ENCODE measurements around the gene VWA7.
"Not testable (repeated sequence)": the region's sequence is repeated elsewhere in the genome, so short reads cannot be mapped to it uniquely, and the experiment has no call there.

The VWA7 gene, protein sequence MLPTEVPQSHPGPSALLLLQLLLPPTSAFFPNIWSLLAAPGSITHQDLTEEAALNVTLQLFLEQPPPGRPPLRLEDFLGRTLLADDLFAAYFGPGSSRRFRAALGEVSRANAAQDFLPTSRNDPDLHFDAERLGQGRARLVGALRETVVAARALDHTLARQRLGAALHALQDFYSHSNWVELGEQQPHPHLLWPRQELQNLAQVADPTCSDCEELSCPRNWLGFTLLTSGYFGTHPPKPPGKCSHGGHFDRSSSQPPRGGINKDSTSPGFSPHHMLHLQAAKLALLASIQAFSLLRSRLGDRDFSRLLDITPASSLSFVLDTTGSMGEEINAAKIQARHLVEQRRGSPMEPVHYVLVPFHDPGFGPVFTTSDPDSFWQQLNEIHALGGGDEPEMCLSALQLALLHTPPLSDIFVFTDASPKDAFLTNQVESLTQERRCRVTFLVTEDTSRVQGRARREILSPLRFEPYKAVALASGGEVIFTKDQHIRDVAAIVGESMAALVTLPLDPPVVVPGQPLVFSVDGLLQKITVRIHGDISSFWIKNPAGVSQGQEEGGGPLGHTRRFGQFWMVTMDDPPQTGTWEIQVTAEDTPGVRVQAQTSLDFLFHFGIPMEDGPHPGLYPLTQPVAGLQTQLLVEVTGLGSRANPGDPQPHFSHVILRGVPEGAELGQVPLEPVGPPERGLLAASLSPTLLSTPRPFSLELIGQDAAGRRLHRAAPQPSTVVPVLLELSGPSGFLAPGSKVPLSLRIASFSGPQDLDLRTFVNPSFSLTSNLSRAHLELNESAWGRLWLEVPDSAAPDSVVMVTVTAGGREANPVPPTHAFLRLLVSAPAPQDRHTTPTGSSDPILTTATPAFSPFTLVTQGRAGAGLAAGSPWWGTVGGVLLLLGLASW

DNA sequence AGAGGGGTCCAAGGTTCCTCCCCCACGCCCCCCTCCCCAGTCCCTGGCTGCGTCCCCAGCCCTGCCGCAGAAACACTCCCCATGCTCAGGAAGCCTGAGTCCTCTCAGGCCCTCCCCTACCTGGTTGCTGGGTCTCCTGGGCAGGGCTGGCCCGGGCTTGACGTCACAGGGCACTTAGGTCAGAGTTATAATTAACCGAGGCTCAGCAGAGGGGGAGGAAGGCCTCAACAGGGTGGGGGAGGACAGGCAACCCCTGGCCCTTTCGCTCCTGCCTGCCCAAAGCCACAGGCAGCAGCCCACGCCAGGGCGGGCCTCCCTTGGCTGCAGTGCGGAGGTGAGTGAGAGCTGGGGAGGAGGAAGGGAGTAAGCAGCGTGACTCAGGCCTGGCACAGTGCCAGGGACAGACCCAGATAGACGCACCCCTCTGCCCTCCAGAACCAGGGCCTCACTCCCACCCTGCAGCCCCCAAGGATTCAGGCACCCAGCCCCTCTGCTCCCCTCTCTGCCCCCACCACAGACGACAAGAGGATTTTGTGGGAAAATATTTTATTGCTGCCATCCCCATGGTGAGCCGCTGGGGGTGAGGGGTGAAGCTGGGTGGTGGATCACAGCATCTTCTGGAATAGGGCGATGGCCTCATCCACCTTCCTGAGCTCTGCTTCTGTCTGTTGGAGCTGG lies at the start of gene VWA7:
Gene VWA7 (minus strand): TSS at position 340 of the 678 bp plus-strand sequence. CDS start 549 bp downstream, outside the sequence.
- DNase-seq: peak; percentile 73

DNA sequence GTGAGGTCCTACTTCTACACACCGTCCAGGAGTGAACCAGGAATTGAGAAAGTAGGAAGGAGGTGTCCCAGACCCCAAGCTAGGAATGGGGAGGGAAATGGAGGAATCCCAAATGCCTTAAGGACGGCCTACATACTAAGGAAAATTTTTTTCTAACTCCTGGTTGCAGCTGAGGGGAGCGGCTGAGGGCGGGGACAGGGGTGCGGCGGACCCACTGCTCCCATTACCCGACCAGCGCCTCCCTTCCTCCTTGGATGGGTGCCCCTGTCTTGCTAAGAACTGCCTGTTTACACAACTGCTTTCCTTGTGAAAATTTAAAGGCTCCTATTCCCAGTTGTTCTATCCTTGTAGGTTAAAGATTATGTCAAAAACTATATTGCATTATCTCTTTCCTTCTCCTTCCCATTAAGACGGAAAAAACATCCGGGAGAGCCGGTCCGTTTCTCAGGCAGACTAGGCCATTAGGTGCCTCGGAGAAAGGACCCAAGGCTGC lies 49.7 kb upstream of the VWA7 start:
- peak; percentile 92 for DNase-seq

DNA sequence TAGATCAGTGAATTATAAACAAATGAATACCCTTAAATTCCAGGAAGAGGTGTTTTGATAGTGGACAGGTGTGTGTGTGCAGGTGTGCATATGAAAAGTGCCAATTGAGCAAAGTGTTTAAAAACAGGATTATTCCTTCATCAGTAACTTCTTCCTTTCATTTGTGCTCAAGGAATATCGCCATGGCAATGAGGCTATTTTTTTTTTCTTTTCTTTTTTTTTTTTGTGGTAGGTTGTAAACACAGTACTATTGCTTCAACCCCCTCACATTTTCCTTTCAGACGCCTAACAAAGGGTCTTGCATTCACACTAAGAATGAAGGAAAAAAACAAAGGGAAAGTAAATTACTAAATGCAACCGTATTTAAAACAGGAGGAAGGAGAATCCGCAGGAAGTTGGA lies 48.4 kb upstream of the VWA7 start:
- no peak for DNase-seq

DNA sequence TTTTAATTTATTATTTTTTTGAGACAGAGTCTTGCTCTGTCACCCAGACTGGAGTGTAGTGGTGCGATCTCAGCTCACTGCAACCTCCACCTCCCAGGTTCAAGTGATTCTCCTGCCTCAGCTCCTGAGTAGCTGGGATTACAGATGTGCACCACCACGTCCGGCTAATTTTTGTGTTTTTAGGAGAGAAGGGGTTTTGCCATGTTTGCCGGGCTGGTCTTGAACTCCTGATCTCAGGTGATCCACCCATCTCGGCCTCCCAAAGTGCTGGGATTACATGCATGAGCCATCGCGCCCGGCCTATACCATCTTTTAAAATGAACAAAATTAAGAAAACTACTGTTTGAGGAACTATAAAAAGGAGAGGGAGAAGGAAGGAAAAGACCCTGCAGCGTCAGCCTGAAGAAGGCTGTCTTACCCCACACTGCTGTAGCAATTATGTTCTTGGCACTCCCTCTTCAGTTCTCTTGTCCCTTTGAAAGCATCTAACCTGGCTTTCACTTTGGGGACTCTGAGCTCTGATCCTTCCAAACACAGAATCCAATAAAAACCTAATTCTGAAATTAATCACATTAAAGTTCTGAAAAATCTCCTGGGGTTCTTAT lies 46.6 kb upstream of the VWA7 start:
- DNase-seq: not testable (repeated sequence)

DNA sequence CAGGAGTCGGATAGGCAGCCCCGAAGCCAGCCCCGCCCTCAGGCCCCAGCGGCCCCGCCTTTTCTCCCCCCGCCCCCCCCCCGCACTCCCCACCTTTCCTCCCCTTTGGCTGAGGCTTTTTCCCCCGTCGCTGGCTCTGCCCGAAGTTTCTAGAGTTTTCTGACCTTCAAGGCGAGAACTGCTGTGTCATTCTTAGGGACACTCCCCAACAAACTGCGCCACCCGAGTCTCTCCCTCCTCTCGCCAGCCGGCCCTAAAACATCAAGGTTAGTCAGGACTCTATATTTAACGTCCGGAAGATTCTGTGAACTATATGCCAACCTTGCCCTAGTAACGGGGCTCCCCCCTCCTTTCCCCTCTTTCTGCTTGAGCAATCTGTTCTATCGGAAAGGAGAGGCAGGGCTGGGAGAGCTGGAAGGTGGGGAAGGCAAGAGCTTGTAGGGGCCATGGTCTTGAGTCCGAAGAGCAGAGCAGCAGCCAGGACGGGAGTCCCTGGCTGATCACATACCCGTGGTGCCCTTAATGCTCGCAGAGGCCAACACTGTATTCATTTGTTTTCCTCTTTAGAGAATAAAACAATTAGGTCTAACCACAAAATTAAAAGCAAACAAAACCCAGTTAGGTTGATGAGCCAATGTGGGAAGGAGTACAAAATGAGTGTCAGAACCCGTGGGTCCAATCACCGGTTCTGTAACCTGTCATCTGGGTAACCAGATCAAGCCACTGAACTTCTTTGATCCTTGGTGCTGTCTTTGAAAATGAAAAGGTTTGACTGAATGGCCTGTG lies 45.1 kb upstream of the VWA7 start:
- DNase-seq: peak; percentile 4

DNA sequence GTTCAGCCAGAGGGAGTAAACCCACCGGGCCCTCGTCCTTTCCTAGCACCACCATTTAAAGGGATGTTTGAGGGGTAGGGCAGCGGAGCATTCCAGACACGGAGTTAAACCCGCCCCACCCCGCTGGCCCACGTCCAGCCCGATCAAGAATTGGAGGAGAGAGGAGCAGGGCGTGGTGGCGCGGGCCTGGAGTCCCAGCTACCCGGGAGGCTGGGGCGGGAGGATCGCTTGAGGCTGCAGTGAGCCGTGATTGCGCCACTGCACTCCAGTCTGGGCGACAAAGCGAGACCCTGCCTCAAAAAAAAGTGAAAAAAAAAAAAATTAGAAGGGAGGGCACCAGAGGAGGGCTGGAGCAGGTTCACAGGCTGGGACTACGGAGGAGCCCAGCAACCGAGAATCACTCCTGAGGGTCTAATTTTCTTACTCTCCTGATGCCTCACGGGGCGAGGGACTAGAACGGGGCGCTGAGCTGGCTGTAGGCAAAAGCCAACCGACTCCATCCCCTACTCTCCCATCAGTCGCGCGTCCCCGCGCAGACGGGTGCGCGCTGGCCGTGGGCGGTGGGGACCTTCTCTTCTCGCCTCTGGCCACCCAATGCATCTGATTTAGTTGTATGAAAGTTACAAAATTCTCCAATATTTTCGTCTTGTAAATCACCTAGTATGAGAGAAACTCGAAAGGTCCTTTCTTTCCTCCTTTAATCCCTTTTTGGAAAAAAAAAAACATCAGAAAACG lies 44.3 kb upstream of the VWA7 start:
- DNase-seq: peak; percentile 25

DNA sequence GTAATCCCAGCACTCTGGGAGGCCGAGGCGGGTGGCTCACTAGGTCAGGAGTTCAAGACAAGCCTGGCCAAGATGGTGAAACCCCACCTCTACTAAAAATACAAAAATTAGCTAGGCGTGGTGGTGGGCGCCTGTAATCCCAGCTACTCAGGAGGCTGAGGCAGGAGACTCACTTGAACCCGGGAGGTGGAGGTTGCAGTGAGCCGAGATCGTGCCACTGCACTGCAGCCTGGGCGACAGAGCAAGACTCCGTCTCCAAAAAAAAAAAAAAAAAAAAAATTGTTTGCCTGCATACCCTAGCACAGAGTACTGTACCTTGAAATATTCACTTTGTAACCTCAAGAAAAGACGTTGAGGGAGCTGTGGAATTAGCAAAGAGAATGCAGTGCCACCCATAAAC lies 43.3 kb upstream of the VWA7 start:
- DNase-seq: not testable (repeated sequence)

DNA sequence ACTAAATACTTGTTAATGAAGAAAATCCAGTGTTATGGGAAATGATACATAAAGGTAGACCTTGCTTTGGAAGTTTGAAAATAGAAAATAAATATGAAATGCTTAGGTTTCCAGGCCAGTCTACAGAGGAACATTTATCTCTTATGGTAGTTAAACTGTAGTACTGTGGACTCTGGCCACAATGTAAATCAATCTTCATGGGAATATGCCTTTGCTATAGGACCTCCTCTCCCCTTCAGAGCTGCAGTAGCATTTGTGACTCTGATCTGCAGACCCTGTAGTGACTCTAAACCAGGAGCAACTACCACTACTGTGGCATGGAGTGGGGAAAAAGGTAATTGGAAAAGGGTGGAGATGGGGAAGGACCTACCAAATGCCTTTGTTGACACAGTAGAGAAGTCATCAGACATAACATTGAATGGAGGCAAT lies 42.8 kb upstream of the VWA7 start:
- no peak for DNase-seq

DNA sequence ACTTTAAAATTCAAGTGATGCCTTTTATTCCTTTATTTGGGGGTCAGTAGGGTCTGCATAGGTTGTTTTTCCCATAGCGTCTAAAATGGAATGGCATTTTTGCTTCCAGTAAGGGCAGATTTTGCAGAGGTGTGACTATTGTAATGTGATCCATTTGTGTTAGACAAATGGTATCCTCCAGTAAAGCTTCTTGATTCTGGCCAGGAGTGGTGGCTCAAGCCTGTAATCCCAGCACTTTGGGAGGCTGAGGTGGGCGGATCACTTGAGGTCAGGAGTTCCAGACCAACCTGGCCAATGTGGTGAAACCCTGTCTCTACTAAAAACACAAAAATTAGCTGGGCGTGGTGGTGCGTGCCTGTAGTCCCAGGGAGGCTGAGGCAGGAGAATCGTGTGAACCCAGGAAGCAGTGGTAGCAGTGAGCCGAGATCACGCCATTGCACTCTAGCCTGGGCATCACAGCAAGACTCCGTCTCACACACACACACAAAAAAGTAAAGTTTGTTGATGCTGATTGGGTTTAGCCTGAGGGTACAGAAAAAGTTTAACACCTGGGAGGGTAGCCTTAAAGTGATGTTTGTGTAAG lies 40.9 kb upstream of the VWA7 start:
- DNase-seq: not testable (repeated sequence)

DNA sequence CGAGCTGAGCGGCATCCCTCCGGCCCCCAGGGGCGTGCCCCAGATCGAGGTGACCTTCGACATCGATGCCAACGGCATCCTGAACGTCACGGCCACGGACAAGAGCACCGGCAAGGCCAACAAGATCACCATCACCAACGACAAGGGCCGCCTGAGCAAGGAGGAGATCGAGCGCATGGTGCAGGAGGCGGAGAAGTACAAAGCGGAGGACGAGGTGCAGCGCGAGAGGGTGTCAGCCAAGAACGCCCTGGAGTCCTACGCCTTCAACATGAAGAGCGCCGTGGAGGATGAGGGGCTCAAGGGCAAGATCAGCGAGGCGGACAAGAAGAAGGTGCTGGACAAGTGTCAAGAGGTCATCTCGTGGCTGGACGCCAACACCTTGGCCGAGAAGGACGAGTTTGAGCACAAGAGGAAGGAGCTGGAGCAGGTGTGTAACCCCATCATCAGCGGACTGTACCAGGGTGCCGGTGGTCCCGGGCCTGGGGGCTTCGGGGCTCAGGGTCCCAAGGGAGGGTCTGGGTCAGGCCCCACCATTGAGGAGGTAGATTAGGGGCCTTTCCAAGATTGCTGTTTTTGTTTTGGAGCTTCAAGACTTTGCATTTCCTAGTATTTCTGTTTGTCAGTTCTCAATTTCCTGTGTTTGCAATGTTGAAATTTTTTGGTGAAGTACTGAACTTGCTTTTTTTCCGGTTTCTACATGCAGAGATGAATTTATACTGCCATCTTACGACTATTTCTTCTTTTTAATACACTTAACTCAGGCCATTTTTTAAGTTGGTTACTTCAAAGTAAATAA lies 40.2 kb upstream of the VWA7 start:
- DNase-seq: not testable (repeated sequence)

DNA sequence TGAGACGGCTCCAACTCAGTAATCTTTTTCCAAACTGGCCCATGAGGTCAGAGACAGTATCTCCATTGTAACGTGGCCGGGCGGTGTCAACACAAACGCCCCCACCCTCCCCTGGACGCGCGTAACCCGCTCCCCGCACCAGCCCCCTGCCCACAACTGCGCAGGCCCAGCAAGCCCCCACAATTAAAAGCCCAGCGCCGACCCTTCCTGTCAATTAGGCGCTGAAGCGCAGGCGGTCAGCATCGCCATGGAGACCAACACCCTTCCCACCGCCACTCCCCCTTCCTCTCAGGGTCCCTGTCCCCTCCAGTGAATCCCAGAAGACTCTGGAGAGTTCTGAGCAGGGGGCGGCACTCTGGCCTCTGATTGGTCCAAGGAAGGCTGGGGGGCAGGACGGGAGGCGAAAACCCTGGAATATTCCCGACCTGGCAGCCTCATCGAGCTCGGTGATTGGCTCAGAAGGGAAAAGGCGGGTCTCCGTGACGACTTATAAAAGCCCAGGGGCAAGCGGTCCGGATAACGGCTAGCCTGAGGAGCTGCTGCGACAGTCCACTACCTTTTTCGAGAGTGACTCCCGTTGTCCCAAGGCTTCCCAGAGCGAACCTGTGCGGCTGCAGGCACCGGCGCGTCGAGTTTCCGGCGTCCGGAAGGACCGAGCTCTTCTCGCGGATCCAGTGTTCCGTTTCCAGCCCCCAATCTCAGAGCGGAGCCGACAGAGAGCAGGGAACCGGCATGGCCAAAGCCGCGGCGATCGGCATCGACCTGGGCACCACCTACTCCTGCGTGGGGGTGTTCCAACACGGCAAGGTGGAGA lies 38.1 kb upstream of the VWA7 start, which contains the start of the genes HSPA1A and HSPA1L:
Gene HSPA1A (plus strand): TSS at position 519 of the 814 bp plus-strand sequence. CDS start 214 bp downstream, at position 733.
Gene HSPA1L (minus strand): TSS at position 259 of the 814 bp plus-strand sequence. CDS start 3,311 bp downstream, outside the sequence.
- peak; percentile 92 for DNase-seq

DNA sequence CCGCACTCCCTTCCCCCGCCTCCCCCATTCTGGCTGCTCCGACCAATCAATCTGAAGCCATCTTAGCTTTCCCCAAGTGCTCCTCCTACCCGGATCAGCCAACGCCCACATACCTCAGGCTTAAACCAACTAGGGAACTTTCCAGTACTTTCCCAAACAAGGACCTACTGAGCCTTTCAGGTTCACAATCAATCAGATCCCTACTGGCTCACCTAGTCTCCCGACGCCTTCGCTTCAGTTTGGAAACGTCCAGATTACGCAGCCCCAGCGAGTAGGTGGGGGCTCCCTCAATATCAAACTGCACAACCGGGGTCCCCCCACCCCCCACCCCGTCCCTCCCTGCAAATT lies 37.5 kb upstream of the VWA7 start:
- DNase-seq: peak; percentile 95

DNA sequence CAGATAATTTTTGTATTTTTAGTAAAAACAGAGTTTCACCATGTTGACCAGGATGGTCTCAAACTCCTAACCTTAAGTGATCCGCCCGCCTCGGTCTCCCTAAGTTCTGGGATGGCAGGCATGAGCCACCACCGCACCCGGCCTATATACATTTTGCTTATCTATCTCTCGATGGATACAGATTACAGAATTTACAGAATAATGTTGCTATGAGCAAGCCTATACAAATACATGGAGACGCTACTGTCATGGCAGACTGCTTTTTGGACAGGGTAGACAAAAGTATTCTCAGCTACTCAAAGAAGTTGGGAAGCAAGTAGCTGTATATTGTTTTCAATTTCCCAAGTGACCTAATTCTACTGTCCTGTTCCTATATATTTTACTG lies 36.3 kb upstream of the VWA7 start:
- no peak for DNase-seq

DNA sequence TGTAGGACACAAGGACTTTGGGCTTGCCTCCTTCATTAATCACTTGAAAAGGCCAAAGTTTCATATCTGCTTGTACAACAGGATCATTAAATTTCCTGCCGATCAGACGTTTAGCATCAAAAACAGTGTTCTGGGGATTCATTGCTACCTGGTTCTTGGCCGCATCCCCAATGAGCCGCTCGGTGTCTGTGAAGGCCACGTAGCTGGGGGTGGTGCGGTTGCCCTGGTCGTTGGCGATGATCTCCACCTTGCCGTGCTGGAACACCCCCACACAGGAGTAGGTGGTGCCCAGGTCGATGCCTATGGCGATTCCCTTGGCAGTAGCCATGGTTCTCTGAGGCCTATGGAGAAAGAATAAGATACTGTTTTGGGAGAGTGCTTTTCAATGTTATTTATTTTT lies 34.5 kb upstream of the VWA7 start:
- DNase-seq: no peak

DNA sequence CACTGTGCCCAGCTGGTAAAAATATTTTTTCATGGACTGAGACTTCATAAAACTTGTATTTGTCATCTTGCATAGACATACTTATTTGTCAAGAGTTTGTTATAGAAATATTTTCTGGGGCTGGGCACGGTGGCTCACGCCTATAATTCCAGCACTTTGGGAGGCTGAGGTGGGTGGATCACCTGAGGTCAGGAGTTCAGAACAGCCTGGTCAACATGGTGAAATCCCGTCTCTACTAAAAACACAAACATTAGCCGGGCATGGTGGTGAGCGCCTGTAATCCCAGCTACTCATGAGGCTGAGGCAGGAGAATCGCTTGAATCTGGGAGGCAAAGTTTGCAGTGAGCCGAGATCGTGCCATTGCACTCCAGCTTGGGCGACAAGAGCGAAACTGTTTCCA lies 31.5 kb upstream of the VWA7 start:
- DNase-seq: not testable (repeated sequence)

DNA sequence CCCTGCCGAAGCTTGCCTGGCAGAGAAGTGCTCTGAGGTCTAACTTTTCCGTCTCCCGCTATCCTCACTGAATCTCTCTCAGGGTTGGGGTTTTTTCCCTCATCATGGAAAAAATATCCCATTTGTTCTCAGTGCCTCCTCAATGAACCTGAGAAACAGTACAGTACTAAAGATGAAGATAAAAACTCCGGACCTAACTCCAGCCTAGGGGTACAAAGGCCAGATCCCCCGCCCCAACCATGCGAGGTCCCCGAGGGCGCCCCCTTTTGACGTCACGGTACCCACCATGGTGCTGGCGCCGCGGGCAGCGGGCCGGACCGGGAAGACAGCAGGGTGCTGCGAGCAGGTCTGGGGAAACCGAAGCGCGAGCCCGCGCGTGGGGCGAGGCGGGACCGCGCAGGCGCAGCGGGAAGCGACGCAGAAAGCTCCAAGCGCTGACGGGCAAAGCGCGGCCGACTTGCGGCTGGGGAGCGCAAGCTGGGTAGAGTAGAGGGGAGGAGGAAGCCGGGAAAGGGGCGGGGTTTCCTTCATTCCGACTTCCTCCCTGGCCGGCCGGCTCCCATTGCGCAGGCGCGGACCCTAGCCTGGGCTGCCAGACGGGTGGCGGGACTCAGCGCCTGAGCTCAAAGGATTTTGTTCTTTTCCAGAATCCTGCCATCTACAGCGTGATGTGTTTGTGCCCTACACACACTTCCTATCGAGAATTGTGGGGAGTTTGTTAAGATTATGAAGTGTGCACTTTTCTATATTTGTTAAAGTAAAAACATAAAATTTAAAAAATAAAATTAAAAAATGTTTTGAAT lies 29.5 kb upstream of the VWA7 start, which contains the start of gene LSM2:
Gene LSM2 (minus strand): TSS at position 497 of the 803 bp plus-strand sequence. CDS start 209 bp downstream, at position 288.
- peak; percentile 94 for DNase-seq

DNA sequence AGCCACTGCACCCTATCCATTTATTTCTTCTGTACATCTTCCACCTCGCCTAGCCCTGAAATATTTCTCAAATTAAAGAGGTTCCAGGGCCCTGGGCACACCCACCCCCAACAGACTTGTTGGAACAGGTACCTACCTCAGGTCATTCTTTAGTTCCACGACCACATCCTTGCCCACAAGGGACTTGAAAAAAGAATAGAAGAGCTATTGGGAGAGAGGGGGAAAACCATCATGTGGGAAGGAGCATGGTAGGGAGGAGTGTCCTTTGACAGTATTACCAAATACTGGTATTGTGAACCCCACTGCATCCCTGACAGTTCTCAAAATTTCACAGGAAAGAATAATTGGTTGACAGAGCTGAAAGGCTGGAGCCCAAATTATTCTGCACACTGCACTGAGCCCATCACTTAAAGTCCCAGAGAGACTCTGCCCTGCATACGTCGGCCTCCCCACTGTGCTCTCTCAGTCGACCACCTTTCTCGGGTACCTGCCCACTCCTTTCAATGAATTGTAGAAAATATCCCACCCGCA lies 28.9 kb upstream of the VWA7 start:
- no peak for DNase-seq
